NOMO-1 treated with DMSO at 0.1 percent for 48 hours (cell line): ENCODE measurements around the gene ZNRF3.
"Not testable (repeated sequence)": the region's sequence is repeated elsewhere in the genome, so short reads cannot be mapped to it uniquely, and the experiment has no call there.

Experiments used
- DNase-seq: peaks from one replicate; lab custom pipeline; 2025; ENCODE audit not compliant: unreplicated experiment; lab: John Stamatoyannopoulos, UW

Gene ZNRF3

DNA sequence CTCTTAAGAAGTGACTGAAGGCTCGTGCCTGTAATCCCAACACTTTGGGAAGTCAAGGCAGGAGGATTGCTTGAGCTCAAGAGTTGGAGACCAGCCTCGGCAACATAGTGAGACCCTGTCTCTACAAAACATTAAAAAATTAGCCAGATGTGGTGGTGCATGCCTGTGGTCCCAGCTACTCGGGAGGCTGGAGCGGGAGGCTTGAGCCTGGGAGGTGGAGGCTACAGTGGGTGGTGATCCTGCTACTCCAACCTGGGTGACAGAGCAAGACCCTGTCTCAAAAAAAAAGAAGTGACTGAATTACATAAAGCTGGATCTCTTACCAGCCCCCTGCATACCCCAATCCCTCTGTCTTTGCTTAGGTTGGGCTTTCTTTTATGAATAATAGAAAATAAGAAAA, 120.2 kb downstream of the ZNRF3 start:
- no peak for DNase-seq

GRCh38 chr22:29003975-29004646, 120.7 kb downstream of the ZNRF3 start:
- DNase-seq = no peak

DNA sequence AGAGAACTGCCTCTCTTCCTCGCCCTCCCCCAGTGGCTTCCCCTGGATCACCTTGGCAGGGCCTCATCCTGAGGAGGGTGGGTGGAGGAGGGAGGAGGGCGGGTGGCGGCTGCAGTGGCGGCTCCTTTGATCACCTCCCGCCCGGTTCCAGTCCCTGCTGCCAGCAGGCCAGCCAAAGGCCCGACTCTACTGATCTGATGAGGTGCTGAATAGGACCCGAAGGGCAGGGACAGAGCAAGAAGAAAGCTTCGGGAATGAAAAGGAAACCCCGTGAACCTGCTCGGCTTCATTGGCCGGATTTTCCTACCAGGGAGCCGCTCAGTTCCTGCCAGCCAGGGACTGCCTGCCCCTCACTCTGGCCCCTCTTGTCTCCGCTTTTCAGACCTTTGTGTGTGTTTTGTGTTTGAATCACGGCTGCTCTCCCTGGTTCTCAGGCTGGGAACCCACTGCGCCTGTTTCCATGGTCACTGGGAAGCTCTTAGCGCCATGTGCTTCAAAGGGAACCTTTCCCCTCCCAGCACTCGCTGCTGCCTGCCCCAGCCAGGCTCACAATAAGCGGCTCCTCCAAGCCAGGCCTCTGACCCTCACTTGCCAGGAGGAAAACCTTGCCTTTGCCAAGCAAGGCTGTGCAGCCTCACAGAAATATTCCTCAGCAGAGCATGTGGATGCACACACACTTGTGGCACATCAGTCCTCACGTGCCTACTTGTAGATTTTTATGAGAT, 121.4 kb downstream of the ZNRF3 start:
- DNase-seq = no peak

DNA sequence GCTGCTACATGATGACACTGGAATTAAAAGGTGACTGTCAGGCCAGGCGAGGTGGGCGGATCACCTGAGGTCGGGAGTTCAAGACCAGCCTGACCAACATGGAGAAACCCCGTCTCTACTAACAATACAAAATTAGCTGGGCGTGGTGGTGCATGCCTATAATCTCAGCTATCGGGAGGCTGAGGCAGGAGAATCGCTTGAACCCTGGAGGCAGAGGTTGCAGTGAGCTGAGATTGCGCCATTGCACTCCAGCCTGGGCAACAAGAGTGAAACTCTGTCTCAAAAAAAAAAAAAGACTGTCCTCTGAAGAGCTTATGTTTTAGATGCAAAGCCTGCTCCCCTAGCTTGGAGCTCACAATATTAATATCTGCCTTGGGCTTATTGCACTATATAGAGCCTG, 122.4 kb downstream of the ZNRF3 start:
- DNase-seq = not testable (repeated sequence)

DNA sequence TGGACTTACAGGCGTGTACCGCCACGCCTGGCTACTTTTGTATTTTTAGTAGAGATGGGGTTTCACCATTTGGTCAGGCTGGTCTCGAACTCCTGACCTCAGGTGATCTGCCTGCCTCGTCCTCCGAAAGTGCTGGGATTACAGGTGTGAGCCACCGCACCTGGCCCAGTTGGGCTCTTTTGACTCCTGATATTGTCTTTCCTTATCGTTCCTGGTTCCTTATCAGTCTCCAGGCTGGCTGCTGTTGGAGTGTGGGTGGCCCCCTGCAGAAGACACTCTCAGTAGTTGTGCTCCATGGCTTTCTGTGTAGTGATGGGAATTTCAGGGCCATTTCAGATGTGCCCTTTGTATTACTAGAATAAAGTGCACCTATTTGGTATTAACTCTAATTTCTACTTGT, 123.0 kb downstream of the ZNRF3 start:
- no peak for DNase-seq

DNA sequence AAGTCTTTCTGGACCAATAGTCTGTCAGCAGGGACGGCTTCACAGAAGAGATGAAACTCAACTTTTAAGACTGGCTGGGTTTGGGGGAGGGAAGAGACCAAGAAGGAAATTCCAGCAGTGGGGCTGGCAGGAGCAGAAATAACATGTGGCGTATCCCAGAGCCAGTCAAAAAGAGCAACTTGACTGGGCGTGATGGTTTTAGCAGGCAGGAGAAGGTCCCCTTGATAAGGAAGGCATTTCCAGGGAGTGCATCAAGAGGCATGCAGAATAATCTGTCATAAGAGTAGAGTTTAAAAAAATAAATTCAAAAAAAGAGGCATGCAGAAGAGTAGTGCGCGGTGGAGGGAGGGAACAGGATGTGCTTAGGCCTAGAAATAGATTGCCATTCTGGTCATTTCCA, 125.8 kb downstream of the ZNRF3 start:
- DNase-seq = no peak

- DNase-seq = no peak
Observed at GRCh38 chr22:29011240-29012100, 128.1 kb downstream of the ZNRF3 start.

- DNase-seq = no peak
Observed at GRCh38 chr22:29012101-29012433, 128.7 kb downstream of the ZNRF3 start.

- DNase-seq = no peak
Observed at GRCh38 chr22:29012952-29013351, 129.6 kb downstream of the ZNRF3 start.

- DNase-seq = no peak
Observed at GRCh38 chr22:29014293-29014692, 130.9 kb downstream of the ZNRF3 start.

DNA sequence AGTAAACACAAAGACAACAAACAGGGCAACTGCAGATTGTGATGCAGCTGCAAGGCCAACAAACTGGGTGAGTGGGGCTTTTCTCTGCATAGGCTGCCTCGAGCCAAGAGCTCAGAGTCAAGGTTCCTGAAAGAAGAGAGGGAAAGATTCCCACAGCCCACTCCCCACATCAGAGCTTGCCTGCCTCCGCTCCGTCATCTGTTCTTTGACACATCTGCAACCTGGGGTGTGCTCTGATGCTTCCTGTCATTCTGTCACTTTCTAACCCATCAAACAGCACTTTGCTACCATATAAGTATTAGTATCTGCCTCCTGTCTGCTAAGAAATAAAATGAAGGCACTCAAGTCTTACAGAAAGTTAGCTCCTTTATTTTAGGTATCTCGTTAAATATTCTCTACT, 131.4 kb downstream of the ZNRF3 start:
- DNase-seq = no peak

GRCh38 chr22:29016067-29016938, 132.9 kb downstream of the ZNRF3 start:
- no peak for DNase-seq

- no peak for DNase-seq
Observed at GRCh38 chr22:29018293-29019189, 135.2 kb downstream of the ZNRF3 start.

- no peak for DNase-seq
Observed at GRCh38 chr22:29022101-29022817, 138.9 kb downstream of the ZNRF3 start.

- DNase-seq = no peak
Observed at GRCh38 chr22:29023172-29023796, 139.9 kb downstream of the ZNRF3 start.

DNA sequence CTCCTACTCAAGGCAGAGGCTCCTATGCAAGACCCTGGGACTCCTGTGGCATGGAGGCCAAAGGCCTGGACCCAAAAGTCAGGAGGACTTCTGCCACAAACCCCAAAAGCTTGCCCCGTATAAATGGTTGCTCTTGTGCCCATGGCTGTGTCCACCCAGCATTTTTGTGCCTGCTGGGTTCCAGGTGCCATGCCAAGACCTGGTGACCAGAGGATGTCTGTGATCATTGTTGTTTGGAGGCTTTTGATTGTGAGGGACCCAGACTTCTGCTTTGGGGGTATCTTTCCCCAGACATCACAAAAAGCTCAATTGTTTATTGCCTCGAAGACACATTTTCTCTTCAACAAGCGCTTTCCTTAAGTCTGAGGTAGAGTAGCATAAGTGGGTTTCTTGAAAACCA, 143.2 kb downstream of the ZNRF3 start:
- DNase-seq = no peak

DNA sequence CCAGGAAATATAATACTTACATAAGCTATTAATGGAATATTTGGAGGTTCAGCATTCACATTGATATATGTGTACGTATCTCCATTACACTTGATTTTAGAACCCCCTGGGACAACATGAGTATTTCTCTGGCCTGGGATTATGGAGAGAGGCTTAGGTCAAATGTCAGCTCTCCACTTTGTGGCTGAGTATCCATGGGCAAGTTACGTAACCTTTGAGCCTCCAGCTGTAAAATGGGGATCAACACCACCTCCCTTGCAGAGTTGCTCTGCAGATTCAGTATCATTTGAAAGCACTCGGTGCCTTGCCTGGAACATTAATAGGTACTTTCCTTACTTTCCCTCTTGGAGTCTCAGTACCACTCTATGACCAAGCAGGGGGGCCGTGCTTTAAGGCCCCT, 145.1 kb downstream of the ZNRF3 start:
- DNase-seq = no peak

- DNase-seq = no peak
Observed at GRCh38 chr22:29029202-29030000, 146.0 kb downstream of the ZNRF3 start.
